AG04449 (cell line): ENCODE data around the gene TMED10.
"Not testable (repeated sequence)": the region's sequence is repeated elsewhere in the genome, so short reads cannot be mapped to it uniquely, and the experiment has no call there.

Source experiments
- CTCF ChIA-PET: fragments of 350-600 bp; formaldehyde crosslinking; extraction: SDS; loops from one replicate; lab custom pipeline; 2021; ENCODE audit warnings: antibody characterized with exemption; lab: Yijun Ruan, JAX
- POLR2A ChIA-PET: fragments of 400-600, 350-600 bp; formaldehyde crosslinking; extraction: SDS; loops from one replicate; lab custom pipeline; 2020; ENCODE audit warnings: antibody characterized with exemption, inconsistent platforms; lab: Yijun Ruan, JAX
- DNase-seq: peaks from one replicate; pipeline ENCODE4 v3.0.0-alpha.2; 2010; ENCODE audit warnings: low read depth, low spot score
- H3K4me3 ChIP-seq: 2 replicates; pipeline ENCODE4 v1.5.1; 2011; ENCODE audit warnings: low read depth, mild to moderate bottlenecking, control low read depth, low read length
- TF ChIP-seq, protein P1 (sequence below): IDR thresholded peaks from one replicate; pipeline ENCODE4 v1.5.1; 2011; ENCODE audit warnings: mild to moderate bottlenecking, moderate library complexity, low read length, control low read depth, inconsistent platforms; ENCODE audit not compliant: insufficient read depth; ENCODE audit errors: missing control alignments

TMED10 gene

DNA sequence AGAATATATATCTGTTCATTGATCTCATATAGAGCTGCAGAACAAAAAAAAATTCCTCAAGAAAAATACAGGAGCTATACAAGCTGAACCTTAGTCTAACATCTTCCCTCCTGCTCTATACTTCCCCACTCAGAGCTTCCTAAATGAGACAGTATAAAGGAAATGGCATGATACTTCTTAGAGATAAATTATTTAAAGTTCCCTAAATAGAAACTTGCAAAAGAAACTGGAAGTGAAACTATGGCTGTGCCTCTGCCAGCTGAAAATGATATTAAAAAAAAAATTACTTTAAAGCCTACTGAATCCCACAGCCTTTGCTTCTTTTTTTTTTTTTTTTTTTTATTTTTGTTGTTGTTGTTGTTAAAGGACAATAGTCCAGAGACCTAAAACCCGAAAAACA, 37.9 kb downstream of the TMED10 start:
- TF ChIP-seq, protein P1, sequence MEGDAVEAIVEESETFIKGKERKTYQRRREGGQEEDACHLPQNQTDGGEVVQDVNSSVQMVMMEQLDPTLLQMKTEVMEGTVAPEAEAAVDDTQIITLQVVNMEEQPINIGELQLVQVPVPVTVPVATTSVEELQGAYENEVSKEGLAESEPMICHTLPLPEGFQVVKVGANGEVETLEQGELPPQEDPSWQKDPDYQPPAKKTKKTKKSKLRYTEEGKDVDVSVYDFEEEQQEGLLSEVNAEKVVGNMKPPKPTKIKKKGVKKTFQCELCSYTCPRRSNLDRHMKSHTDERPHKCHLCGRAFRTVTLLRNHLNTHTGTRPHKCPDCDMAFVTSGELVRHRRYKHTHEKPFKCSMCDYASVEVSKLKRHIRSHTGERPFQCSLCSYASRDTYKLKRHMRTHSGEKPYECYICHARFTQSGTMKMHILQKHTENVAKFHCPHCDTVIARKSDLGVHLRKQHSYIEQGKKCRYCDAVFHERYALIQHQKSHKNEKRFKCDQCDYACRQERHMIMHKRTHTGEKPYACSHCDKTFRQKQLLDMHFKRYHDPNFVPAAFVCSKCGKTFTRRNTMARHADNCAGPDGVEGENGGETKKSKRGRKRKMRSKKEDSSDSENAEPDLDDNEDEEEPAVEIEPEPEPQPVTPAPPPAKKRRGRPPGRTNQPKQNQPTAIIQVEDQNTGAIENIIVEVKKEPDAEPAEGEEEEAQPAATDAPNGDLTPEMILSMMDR: no peak
- H3K4me3 ChIP-seq: no peak overlapping the region
- DNase-seq: no peak
- ChIA-PET POLR2A (no interaction called here), CTCF (interaction anchor here (1.1 to 12.9 kb wide), 5 partner anchors 9 to 350 kb away, joined by 3 to 383 read pairs (median 4); no protein-coding TSS in a partner anchor)

- ChIA-PET CTCF (interaction anchor here (1.0 to 12.9 kb wide), 4 partner anchors 9 to 168 kb away, joined by 3 to 383 read pairs (median 4); no protein-coding TSS in a partner anchor), POLR2A (no interaction called here)
Measured at GRCh38 chr14:75134644-75135043, 41.8 kb downstream of the TMED10 start.

DNA sequence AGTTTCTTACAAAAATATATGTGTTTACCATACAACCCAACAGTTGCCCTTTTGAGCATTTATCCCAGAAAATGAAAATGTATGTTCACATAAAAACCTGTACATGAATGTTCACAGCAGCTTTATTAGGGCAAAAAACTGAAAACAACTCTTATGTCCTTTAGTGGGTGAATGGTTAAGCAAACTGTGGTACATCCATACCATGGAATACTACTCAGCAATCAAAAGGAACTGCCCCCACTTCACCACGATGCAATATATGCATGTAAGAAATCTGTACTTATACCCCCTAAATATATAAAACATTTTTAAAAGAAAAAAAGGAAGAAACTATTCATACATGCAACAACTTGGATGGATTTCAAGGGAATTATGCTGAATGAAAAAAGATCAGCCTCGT, 42.8 kb downstream of the TMED10 start:
- ChIA-PET CTCF (interaction anchor here (0.6 to 12.9 kb wide), 2 partner anchors 10 to 169 kb away, joined by 3 to 383 read pairs; no protein-coding TSS in a partner anchor), POLR2A (no interaction called here)
- H3K4me3 ChIP-seq: no peak overlapping the region
- DNase-seq: no peak
- TF ChIP-seq, protein P1: no peak

More at GRCh38 chr14:75134644-75135043, 41.8 kb downstream of the TMED10 start:
- DNase-seq: no peak
- H3K4me3 ChIP-seq: no peak overlapping the region
- TF ChIP-seq, protein P1: no peak

GRCh38 chr14:75132382-75133086, 43.9 kb downstream of the TMED10 start:
- CTCF ChIA-PET: interaction anchor here (0.8 to 14.1 kb wide), 11 partner anchors 9 to 429 kb away, joined by 3 to 518 read pairs (median 4); no protein-coding TSS in a partner anchor
- no peak overlapping the region for H3K4me3 ChIP-seq
- TF ChIP-seq, protein P1: peak; percentile 60
- POLR2A ChIA-PET: no interaction called here
- no peak for DNase-seq

DNA sequence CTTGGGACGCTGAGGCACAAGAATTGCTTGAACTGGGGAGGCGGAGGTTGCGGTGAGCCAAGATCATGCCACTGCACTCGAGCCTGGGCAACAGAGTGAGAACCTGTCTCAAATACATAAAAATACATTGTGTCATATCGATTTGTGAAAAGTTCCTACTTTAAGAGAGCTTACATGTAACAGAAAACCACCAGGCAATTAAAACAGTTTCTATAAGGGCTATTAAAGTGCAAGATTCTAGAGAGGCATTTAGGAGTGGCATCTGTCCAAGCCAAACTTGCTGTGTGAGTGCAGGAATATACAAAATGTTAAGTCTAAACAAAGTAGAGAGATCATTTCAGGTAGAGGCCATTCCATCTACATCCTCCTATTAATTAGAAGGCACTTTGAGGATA, 47.8 kb downstream of the TMED10 start:
- TF ChIP-seq, protein P1: no peak
- CTCF ChIA-PET: interaction anchor here (1.3 to 14.1 kb wide), 4 partner anchors 13 to 360 kb away, joined by 3 to 518 read pairs (median 26); no protein-coding TSS in a partner anchor
- no peak for DNase-seq
- no peak overlapping the region for H3K4me3 ChIP-seq
- POLR2A ChIA-PET: interaction anchor here (1.3 kb wide), 1 partner anchor 150 kb away, joined by 3 read pairs; the partner anchor contains the start of gene FOS

GRCh38 chr14:75127903-75128595, 48.4 kb downstream of the TMED10 start:
- ChIA-PET POLR2A (interaction anchor here (1.3 kb wide), 1 partner anchor 151 kb away, joined by 3 read pairs; the partner anchor contains the start of gene FOS), CTCF (interaction anchor here (1.3 to 14.1 kb wide), 4 partner anchors 14 to 361 kb away, joined by 3 to 518 read pairs (median 26); no protein-coding TSS in a partner anchor)
- TF ChIP-seq, protein P1: no peak
- H3K4me3 ChIP-seq: peak overlapping the region; percentile 75
- DNase-seq: no peak

DNA sequence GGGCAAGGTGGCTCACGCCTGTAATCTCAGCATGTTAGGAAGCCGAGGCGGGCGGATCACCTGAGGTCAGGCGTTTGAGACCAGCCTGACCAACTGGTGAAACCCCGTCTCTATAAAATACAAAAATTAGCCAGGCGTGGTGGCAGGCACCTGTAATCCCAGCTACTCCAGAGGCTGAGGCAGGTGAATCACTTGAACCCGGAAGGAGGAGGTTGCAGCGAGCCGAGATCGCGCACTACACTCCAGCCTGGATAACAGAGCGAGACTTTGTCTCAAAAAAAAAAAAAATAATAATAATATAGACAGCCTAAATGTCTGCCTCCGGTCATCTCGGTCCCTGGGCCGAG, 49.0 kb downstream of the TMED10 start:
- peak overlapping the region; percentile 75 for H3K4me3 ChIP-seq
- ChIA-PET CTCF (interaction anchor here (5.4 to 14.1 kb wide), 2 partner anchors 14 to 175 kb away, joined by 48 to 518 read pairs; no protein-coding TSS in a partner anchor), POLR2A (interaction anchor here (0.5 to 1.4 kb wide), 3 partner anchors 168 to 240 kb away, joined by 5 to 7 read pairs (median 5); no protein-coding TSS in a partner anchor)
- not testable (repeated sequence) for DNase-seq
